ENCODE results near the gene MAGEB4.

Gene MAGEB4

DNA sequence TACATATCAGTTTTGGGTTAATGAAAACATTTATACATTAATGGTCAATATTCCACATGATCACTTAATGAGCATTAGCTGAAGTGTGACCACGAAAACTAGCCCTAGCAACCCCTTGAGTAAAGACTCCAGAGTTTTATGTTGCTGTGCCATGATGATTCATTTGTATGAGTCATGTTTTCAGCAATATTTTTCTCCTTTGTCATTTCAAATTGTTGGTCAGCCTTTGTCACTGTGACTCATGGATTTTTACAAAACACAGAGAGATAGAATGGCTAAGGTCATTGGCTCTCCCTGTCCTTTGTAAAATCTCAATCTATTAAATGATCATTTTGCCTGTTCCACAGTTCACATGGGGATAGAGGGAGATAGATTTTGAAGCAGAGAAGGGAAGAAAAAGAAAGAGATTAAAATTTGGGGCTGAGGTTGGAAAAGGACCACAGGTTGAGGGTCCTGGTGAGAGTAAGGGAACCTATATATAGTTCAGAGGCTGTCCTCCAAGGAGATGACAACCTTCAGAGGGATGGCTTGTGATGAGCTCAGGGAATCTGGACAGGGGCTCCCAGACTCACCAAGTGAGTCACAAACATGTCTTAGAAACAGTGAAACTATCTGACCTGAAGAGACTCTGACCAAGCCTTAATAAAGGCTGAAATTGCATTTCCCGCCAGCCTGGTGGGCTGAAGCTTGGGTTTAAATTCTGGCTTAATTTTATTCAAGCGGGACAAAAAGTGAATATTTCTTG is 41.8 kb downstream of the MAGEB4 start:
- peak; percentile 8 to 64 for DNase-seq

Data from SW 1271 (cell line).